ENCODE data around the gene VGLL4.

VGLL4 gene

DNA sequence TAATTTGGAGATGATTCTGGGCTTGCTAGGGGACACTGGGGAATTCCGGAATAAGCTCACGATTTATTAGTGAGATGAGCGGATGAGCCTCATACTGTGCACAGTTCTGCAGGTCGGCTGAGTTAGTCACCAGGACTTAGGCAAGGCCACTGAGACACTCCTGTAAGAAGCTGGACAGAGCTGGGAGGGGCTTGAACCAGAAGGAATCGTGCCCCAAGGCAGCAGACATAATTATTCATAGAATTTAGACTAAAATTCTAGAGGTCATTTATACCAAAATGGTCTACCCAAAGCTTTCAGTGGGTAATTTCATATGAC lies 121.4 kb downstream of the VGLL4 start:
- no peak for TF ChIP-seq ZNF565 (CRISPR knock-in tag; conservative IDR thresholded peaks at IDR 0.05; ENCODE audit: low read depth)
- no peak for TF ChIP-seq TOX (CRISPR knock-in tag; IDR thresholded peaks at IDR 0.05; ENCODE audit: borderline replicate concordance)
- no peak for TF ChIP-seq PPARA (CRISPR knock-in tag; IDR thresholded peaks at IDR 0.05; ENCODE audit: borderline replicate concordance)
- TF ChIP-seq, protein P1, sequence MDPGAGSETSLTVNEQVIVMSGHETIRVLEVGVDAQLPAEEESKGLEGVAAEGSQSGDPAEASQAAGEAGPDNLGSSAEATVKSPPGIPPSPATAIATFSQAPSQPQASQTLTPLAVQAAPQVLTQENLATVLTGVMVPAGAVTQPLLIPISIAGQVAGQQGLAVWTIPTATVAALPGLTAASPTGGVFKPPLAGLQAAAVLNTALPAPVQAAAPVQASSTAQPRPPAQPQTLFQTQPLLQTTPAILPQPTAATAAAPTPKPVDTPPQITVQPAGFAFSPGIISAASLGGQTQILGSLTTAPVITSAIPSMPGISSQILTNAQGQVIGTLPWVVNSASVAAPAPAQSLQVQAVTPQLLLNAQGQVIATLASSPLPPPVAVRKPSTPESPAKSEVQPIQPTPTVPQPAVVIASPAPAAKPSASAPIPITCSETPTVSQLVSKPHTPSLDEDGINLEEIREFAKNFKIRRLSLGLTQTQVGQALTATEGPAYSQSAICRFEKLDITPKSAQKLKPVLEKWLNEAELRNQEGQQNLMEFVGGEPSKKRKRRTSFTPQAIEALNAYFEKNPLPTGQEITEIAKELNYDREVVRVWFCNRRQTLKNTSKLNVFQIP (CRISPR knock-in tag; IDR thresholded peaks at IDR 0.05; ENCODE audit: borderline replicate concordance, low read depth) = no peak
- TF ChIP-seq, protein P2, sequence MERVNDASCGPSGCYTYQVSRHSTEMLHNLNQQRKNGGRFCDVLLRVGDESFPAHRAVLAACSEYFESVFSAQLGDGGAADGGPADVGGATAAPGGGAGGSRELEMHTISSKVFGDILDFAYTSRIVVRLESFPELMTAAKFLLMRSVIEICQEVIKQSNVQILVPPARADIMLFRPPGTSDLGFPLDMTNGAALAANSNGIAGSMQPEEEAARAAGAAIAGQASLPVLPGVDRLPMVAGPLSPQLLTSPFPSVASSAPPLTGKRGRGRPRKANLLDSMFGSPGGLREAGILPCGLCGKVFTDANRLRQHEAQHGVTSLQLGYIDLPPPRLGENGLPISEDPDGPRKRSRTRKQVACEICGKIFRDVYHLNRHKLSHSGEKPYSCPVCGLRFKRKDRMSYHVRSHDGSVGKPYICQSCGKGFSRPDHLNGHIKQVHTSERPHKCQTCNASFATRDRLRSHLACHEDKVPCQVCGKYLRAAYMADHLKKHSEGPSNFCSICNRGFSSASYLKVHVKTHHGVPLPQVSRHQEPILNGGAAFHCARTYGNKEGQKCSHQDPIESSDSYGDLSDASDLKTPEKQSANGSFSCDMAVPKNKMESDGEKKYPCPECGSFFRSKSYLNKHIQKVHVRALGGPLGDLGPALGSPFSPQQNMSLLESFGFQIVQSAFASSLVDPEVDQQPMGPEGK (CRISPR knock-in tag; IDR thresholded peaks at IDR 0.05; ENCODE audit: borderline replicate concordance) = no peak
- no peak for TF ChIP-seq CSDC2 (CRISPR knock-in tag; IDR thresholded peaks at IDR 0.05)
- TF ChIP-seq ZFP3 (CRISPR knock-in tag; IDR thresholded peaks at IDR 0.05) = no peak
- TF ChIP-seq ARNTL (CRISPR knock-in tag; IDR thresholded peaks at IDR 0.05; ENCODE audit: borderline replicate concordance, low read depth) = no peak
- no peak for TF ChIP-seq OSR1 (CRISPR knock-in tag; IDR thresholded peaks at IDR 0.05)
- TF ChIP-seq, protein P3, sequence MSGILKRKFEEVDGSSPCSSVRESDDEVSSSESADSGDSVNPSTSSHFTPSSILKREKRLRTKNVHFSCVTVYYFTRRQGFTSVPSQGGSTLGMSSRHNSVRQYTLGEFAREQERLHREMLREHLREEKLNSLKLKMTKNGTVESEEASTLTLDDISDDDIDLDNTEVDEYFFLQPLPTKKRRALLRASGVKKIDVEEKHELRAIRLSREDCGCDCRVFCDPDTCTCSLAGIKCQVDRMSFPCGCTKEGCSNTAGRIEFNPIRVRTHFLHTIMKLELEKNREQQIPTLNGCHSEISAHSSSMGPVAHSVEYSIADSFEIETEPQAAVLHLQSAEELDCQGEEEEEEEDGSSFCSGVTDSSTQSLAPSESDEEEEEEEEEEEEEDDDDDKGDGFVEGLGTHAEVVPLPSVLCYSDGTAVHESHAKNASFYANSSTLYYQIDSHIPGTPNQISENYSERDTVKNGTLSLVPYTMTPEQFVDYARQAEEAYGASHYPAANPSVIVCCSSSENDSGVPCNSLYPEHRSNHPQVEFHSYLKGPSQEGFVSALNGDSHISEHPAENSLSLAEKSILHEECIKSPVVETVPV (CRISPR knock-in tag; IDR thresholded peaks at IDR 0.05) = no peak
- TF ChIP-seq RARB (CRISPR knock-in tag; IDR thresholded peaks at IDR 0.05) = no peak
- no peak for ATAC-seq

DNA sequence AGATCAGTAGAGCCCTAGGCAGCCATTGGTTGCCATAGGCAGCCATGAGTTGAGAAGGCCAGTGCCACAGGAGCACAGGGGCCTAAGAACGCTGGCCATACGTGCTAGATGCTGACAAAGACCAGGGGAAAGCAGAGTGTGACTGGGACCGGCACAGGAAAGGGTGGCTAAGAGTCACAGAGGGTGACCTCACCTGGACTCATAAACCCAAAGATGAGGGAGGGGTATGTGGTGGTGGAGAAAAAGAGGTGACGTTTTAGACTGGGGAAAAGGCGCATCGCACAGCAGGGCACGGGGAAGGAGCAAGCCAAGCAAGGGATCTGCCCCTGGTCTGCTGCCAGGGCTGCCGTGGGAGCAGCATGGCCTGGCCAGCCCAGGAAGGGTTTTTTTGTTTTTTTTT lies 122.5 kb downstream of the VGLL4 start:
- TF ChIP-seq ZNF70 (CRISPR knock-in tag; IDR thresholded peaks at IDR 0.05) (no peak), ISL1 (CRISPR knock-in tag; IDR thresholded peaks at IDR 0.05) (no peak), BACH2 (CRISPR knock-in tag; IDR thresholded peaks at IDR 0.05; ENCODE audit: borderline replicate concordance) (no peak), ZC3H10 (CRISPR knock-in tag; IDR thresholded peaks at IDR 0.05) (no peak)
- TF ChIP-seq, protein P1 (CRISPR knock-in tag; IDR thresholded peaks at IDR 0.05; ENCODE audit: borderline replicate concordance, low read depth) = no peak
- TF ChIP-seq, protein P4, sequence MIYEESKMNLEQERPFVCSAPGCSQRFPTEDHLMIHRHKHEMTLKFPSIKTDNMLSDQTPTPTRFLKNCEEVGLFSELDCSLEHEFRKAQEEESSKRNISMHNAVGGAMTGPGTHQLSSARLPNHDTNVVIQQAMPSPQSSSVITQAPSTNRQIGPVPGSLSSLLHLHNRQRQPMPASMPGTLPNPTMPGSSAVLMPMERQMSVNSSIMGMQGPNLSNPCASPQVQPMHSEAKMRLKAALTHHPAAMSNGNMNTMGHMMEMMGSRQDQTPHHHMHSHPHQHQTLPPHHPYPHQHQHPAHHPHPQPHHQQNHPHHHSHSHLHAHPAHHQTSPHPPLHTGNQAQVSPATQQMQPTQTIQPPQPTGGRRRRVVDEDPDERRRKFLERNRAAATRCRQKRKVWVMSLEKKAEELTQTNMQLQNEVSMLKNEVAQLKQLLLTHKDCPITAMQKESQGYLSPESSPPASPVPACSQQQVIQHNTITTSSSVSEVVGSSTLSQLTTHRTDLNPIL (CRISPR knock-in tag; IDR thresholded peaks at IDR 0.05; ENCODE audit: low read depth) = no peak

DNA sequence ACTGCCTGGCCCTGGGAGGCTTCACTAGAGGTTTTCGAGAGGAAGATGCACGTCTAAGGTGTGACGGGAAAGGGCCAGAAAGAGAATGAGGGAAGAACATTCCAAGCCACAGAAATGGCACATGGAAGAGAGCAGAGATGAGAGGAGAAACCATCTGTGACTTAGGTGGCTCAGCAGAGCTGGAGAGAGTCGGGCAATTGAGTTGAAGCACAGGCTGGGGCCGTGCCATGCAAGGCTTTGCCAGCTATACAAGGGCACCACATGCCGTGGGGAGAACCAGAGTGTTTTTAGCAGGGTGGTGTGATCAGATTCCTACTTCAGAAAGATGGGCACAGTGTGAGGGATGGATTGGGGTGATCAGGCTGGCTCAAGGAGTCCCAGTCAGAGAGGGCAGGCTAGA lies 126.1 kb downstream of the VGLL4 start:
- no peak for ATAC-seq
- TF ChIP-seq ZC3H10 (CRISPR knock-in tag; IDR thresholded peaks at IDR 0.05) = no peak
- no peak for TF ChIP-seq ISL1 (CRISPR knock-in tag; IDR thresholded peaks at IDR 0.05)
- TF ChIP-seq ZNF8 (CRISPR knock-in tag; IDR thresholded peaks at IDR 0.05) = no peak
- no peak for TF ChIP-seq BACH2 (CRISPR knock-in tag; IDR thresholded peaks at IDR 0.05; ENCODE audit: borderline replicate concordance)
- no peak for TF ChIP-seq ESRRG (CRISPR knock-in tag; IDR thresholded peaks at IDR 0.05)
- TF ChIP-seq, protein P4 (CRISPR knock-in tag; IDR thresholded peaks at IDR 0.05; ENCODE audit: low read depth) = no peak
- no peak for TF ChIP-seq ZFP30 (CRISPR knock-in tag; IDR thresholded peaks at IDR 0.05)
- TF ChIP-seq ZNF70 (CRISPR knock-in tag; IDR thresholded peaks at IDR 0.05) = no peak
- no peak for TF ChIP-seq CSDC2 (CRISPR knock-in tag; IDR thresholded peaks at IDR 0.05)
- TF ChIP-seq TOX (CRISPR knock-in tag; IDR thresholded peaks at IDR 0.05; ENCODE audit: borderline replicate concordance) = no peak
- TF ChIP-seq, protein P2 (CRISPR knock-in tag; IDR thresholded peaks at IDR 0.05; ENCODE audit: borderline replicate concordance) = no peak
- TF ChIP-seq, protein P5, sequence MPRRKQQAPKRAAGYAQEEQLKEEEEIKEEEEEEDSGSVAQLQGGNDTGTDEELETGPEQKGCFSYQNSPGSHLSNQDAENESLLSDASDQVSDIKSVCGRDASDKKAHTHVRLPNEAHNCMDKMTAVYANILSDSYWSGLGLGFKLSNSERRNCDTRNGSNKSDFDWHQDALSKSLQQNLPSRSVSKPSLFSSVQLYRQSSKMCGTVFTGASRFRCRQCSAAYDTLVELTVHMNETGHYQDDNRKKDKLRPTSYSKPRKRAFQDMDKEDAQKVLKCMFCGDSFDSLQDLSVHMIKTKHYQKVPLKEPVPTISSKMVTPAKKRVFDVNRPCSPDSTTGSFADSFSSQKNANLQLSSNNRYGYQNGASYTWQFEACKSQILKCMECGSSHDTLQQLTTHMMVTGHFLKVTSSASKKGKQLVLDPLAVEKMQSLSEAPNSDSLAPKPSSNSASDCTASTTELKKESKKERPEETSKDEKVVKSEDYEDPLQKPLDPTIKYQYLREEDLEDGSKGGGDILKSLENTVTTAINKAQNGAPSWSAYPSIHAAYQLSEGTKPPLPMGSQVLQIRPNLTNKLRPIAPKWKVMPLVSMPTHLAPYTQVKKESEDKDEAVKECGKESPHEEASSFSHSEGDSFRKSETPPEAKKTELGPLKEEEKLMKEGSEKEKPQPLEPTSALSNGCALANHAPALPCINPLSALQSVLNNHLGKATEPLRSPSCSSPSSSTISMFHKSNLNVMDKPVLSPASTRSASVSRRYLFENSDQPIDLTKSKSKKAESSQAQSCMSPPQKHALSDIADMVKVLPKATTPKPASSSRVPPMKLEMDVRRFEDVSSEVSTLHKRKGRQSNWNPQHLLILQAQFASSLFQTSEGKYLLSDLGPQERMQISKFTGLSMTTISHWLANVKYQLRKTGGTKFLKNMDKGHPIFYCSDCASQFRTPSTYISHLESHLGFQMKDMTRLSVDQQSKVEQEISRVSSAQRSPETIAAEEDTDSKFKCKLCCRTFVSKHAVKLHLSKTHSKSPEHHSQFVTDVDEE (CRISPR knock-in tag; IDR thresholded peaks at IDR 0.05) = no peak
- no peak for TF ChIP-seq RARB (CRISPR knock-in tag; IDR thresholded peaks at IDR 0.05)
- TF ChIP-seq, protein P1 (CRISPR knock-in tag; IDR thresholded peaks at IDR 0.05; ENCODE audit: borderline replicate concordance, low read depth) = no peak

More for the DNA sequence above, 122.5 kb downstream of the VGLL4 start:
- no peak for ATAC-seq

Data from SK-N-SH treated with all-trans-retinoic acid at 6 μM for 48 hours (cell line).